GM19193 (cell line): Measurements from ENCODE around the gene LBR.

Experiments
- POLR2A ChIP-seq: IDR thresholded peaks from 4 replicates; pipeline ENCODE4 v1.6.1; 2011; ENCODE audit not compliant: insufficient read depth, insufficient read length; ENCODE audit errors: extremely low read depth

Gene LBR

GRCh38 chr1:225422031-225422605, 5.7 kb downstream of the LBR start:
- TF ChIP-seq POLR2A = no peak

DNA sequence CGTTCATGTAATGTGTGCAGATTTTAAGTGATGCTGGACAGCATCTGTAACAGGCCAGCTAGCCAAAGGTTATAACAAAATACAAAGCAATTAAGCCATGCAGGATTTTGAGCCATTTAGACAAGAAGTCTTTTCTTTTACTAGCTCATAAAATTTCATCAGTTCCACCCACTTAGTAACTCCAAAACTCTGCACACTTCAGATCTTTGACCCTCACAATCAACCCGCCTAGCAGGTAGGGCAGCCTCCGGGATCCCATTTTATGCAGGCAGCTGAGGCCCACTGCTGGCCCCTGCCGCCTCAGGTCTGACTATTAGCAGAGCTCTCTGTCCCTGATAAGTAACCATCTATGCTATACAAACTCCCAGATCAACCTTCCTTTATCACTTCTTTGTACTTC, 9.2 kb downstream of the LBR start:
- no peak for TF ChIP-seq POLR2A

GRCh38 chr1:225418059-225418458, 9.8 kb downstream of the LBR start:
- no peak for TF ChIP-seq POLR2A

DNA sequence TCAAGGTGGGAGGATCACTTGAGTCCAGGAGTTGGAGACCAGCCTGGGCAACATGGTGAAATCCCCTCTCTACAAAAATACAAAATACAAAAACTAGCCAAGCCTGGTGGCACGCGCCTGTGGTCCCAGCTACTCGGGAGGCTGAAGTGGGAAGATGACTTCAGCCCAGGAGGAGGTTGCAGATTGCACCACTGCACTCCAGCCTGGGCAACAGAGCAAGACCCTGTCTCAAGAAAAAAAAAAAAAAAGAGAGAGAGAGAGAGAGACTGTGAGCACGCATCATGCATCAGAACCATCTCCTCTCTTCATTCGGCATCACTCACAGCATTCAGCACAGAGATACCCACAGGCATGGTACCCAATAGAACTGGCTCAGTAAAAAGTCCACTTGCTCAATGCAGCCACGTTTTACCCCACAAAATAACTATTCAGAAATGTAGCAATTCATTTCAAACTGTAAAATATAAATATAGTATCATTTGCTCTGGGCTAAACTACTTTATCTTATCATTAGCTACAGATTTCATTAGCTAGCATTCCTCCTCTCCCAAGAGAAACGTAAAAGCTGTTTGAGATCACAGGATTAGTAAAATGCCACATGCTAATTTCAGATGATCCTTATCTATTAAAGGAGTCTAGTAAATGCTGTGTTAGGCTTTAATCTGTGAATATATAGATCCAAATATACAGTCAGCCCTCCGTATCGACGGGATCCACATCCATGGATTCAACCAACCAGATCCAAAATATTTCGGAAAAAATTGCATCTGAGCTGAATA, 11.7 kb downstream of the LBR start:
- no peak for TF ChIP-seq POLR2A

- TF ChIP-seq POLR2A = no peak
Measured at GRCh38 chr1:225415307-225415706, 12.5 kb downstream of the LBR start.

DNA sequence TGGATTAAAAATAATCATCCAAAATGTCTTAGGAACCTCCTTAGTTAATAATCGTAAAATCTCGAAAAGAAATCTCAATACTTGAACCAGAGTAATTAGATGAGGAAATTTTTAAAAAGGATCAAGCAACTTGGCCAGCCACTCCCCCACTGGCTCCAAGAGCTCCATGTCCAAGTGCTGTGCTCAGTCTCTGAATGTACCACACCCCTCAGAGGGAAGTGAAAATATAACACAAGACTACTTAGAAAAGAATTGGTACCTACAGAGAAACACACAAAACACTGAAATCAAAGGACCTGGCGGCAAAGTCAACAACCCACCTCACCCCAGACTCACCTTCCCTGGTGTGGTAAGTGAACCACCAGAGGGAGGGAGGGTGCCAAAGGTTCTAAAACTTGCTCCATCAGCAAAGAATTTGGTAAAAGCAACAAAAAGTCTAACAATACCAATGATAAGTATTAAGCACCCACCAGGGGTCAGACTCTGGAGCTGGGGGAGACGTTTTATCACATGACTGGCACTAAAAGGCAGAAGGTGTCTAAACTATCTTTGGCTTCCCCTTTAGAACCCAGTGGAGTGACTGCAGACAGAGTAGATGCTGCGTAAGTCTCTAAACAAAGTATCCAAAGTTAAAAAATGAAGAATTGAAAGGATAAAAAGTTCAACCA, 14.0 kb downstream of the LBR start:
- TF ChIP-seq POLR2A = no peak

DNA sequence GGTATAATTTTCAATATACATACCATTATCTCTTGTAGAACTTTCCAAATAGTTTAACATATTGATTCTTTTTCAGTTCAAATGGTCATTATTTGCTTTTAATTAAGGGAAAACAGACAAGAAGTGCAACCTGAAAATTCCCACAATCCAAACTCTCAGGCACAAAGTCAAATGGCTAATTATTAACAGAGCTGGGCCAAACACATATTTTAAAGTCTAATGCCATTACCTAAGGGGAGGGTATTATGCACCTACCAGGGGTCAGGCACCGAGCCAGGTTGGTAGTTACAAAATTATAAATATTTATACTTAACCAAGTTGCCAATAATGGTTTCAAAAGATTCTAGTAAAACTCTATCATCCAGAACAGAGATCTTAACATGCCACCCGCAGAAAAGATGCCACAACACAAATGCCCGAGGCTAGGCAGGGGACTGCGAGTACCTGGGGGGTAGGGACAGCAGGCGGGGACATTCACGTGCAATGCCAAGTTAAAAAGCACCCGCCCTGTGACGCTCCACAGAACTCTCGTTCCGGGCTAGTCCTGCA, 15.0 kb downstream of the LBR start:
- TF ChIP-seq POLR2A = no peak

DNA sequence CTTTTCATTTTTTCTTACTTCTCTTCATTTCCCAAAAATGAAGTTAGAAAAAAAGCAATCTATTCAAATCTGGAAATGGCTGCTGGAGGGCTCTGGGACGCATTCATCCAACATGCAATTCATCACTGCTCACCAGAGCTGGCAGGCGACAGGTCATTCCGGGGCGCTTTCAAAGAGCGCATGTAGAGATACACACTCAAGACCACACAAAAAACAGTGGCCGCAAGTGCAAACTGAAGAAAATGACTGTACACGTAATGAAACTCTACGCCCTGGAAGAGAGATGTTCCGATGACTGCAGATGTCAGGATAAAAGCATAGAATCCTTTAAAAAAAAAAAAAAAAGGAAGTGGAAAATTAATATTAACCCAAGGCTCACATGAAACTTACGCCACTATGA, 15.5 kb downstream of the LBR start:
- TF ChIP-seq POLR2A = no peak

GRCh38 chr1:225410036-225410435, 17.8 kb downstream of the LBR start:
- no peak for TF ChIP-seq POLR2A

DNA sequence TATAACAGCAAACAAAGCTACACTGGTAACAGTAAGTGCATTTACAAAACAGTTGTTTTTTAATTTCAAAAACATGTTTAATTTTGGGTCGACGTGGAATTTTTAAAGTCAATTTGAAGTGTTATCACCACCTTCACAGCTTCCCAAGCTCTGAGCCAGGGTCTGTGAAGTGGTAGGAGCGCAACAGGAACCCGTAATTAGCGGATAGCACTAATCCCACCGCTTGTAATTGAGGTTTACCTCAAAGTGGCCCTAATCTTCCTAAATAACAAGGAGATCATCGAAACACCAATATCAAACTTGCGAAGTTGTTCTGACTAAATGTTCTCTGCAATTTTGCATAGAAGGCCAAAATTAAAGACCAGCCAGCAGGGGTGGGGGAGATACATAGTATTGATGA, 18.8 kb downstream of the LBR start:
- no peak for TF ChIP-seq POLR2A

DNA sequence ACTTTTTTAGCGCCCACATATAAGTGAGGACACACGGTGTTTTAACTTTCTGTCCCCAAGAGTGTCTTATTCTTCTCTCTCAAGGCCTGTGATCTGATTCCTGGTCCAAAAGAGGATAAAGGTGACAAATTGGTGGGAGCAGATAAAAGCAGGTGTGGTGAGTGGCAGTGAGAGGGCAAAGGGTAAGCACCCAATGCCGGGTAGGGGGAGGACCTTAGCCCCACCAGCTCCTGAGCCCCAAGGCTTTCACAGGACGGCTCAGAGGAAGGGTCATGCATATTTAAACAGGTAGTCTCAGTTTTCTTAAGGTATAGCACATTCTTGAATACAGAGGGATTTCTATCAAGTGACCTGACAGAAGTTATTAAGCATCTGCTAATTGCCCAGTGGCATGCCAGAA, 19.6 kb downstream of the LBR start:
- TF ChIP-seq POLR2A = no peak

DNA sequence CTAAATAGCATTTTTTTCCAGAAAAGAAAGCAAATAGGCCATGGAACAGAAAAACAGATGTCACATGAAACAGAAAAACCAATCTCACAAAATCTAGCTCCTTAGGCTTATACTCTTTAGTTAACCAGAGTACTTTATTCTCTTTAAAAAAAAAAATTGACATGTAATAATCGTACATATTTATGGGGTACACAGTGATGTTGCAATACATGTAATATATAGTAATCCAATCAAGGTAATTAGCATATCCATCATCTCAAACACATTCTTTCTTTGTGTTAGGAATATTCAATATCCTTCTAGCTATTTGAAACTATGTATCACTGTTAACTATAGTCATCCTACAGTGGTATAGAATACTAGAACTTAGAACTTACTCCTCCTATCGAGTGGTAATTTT, 20.1 kb downstream of the LBR start:
- no peak for TF ChIP-seq POLR2A

GRCh38 chr1:225406976-225407725, 20.7 kb downstream of the LBR start:
- TF ChIP-seq POLR2A = no peak

- TF ChIP-seq POLR2A = no peak
Measured at GRCh38 chr1:225400968-225401367, 26.9 kb downstream of the LBR start.

GRCh38 chr1:225396357-225396756, 31.5 kb downstream of the LBR start:
- TF ChIP-seq POLR2A = no peak

DNA sequence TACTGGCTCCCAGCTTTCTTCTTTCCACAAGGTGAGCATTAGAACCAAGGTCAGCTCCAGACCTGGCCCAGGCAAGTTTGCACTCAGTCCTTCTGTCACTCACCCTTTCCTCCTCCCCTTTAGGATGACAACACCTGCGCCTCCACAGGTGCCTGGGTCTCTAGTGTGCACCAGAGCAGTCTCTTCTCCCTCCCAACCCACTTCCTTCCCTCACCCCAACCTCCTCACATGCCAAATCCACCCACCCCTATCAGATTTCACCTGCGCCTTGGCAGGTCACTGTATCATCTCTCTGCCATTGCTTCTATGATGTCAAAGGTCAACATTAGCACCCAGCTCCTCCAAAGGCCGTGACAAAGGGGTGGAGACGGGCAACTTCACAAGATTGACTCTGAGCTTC, 38.0 kb downstream of the LBR start:
- no peak for TF ChIP-seq POLR2A

DNA sequence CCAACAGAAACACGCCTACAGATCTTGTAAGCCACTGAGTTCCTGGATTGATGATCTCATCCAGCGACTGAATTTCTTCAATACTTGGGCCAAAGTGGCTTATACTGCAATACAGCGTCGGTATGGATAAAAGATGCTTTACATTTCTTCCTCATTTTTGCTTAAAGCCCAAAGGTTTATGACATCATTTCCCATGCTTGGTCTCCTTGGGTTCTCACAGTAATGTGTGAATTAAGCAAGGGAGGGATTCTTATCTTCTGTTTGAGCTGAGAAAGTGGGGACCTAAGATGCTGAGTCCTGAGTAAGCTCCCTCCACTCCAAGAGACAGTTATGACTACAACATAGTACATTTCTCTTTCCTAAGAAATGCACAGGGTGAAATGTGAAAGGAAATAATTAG, 39.5 kb downstream of the LBR start:
- no peak for TF ChIP-seq POLR2A
